K562 (cell line): ENCODE results near the gene PI4KA.

Source experiments
- BRCA1 ChIP-seq, 2 experiments: fragments of 450-650 bp in 1 of 2; sonication (generic) in 1 of 2; formaldehyde crosslinking in 1 of 2; IDR thresholded peaks; 2 replicates each; pipeline versions ENCODE4 v1.5.0 to v1.6.1; 2017 to 2020; ENCODE audit warnings: mild to moderate bottlenecking in 1 of 2, missing genetic modification reagents in 1 of 2
- U2AF2 ChIP-seq: fragments of 200-400 bp; formaldehyde crosslinking; optimal IDR thresholded peaks from 2 replicates; pipeline ENCODE3; 2017; ENCODE audit warnings: low read depth, mild to moderate bottlenecking, low read length
- TF ChIP-seq, protein P1 (sequence below), 3 experiments: IDR thresholded peaks in 2 of 3; conservative IDR thresholded peaks in 1 of 3; 2 replicates each; pipeline ENCODE4 v1.5.1; 2011 to 2012; ENCODE audit warnings: low read length in 3 of 3, mild to moderate bottlenecking in 3 of 3, control low read depth in 2 of 3, improper control_type of control experiment in 1 of 3, inconsistent platforms in 1 of 3, low read depth in 1 of 3, mixed read lengths in 1 of 3, moderate library complexity in 1 of 3; ENCODE audit not compliant: insufficient read depth in 2 of 3

GRCh38 chr22:20811971-20812660, 46.5 kb downstream of the PI4KA start:
- TF ChIP-seq, protein P1, sequence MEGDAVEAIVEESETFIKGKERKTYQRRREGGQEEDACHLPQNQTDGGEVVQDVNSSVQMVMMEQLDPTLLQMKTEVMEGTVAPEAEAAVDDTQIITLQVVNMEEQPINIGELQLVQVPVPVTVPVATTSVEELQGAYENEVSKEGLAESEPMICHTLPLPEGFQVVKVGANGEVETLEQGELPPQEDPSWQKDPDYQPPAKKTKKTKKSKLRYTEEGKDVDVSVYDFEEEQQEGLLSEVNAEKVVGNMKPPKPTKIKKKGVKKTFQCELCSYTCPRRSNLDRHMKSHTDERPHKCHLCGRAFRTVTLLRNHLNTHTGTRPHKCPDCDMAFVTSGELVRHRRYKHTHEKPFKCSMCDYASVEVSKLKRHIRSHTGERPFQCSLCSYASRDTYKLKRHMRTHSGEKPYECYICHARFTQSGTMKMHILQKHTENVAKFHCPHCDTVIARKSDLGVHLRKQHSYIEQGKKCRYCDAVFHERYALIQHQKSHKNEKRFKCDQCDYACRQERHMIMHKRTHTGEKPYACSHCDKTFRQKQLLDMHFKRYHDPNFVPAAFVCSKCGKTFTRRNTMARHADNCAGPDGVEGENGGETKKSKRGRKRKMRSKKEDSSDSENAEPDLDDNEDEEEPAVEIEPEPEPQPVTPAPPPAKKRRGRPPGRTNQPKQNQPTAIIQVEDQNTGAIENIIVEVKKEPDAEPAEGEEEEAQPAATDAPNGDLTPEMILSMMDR (IDR thresholded peaks at IDR 0.05 in 2 of 3, conservative IDR thresholded peaks at IDR 0.05 in 1 of 3; ENCODE audit: insufficient read depth in 2 of 3, low read depth in 1 of 3, low read length in 3 of 3): no peak
- TF ChIP-seq BRCA1 (IDR thresholded peaks at IDR 0.05) (no peak), BRCA1 (CRISPR knock-in tag; IDR thresholded peaks at IDR 0.05) (no peak), U2AF2 (no peak)
